SKM-1 treated with dmso at 0.1 percent for 144 hours (cell line): ENCODE measurements around the gene BEST2.
"Not testable (repeated sequence)": the region's sequence is repeated elsewhere in the genome, so short reads cannot be mapped to it uniquely, and the experiment has no call there.

Experiments used
- DNase-seq: peaks from one replicate; lab custom pipeline; 2025; ENCODE audit not compliant: unreplicated experiment; lab: John Stamatoyannopoulos, UW

Gene BEST2

GRCh38 chr19:12751635-12752034, at the start of gene BEST2:
Gene BEST2 (plus strand): TSS chr19:12751791. CDS start chr19:12752593, 802 bp downstream.
- no peak for DNase-seq

- peak; percentile 24 for DNase-seq
Measured at GRCh38 chr19:12703046-12703445, 48.5 kb upstream of the BEST2 start.

GRCh38 chr19:12705169-12705568, 46.4 kb upstream of the BEST2 start:
- DNase-seq: no peak

GRCh38 chr19:12705654-12706331, 45.8 kb upstream of the BEST2 start:
- DNase-seq: no peak

GRCh38 chr19:12706332-12706718, 45.3 kb upstream of the BEST2 start:
- DNase-seq: no peak

GRCh38 chr19:12708641-12709040, 43.0 kb upstream of the BEST2 start:
- no peak for DNase-seq

GRCh38 chr19:12711187-12711586, 40.4 kb upstream of the BEST2 start:
- no peak for DNase-seq

- not testable (repeated sequence) for DNase-seq
Measured at GRCh38 chr19:12712077-12712476, 39.5 kb upstream of the BEST2 start.

GRCh38 chr19:12713304-12713703, 38.3 kb upstream of the BEST2 start:
- DNase-seq: not testable (repeated sequence)

- no peak for DNase-seq
Measured at GRCh38 chr19:12715102-12715501, 36.5 kb upstream of the BEST2 start.

- DNase-seq: no peak
Measured at GRCh38 chr19:12715929-12716328, 35.7 kb upstream of the BEST2 start.

- DNase-seq: no peak
Measured at GRCh38 chr19:12720296-12720695, 31.3 kb upstream of the BEST2 start.

- no peak for DNase-seq
Measured at GRCh38 chr19:12720851-12721655, 30.5 kb upstream of the BEST2 start.

- DNase-seq: no peak
Measured at GRCh38 chr19:12721656-12722565, 29.7 kb upstream of the BEST2 start.

GRCh38 chr19:12722566-12723380, 28.8 kb upstream of the BEST2 start:
- DNase-seq: peak; percentile 97

- no peak for DNase-seq
Measured at GRCh38 chr19:12723381-12723640, 28.3 kb upstream of the BEST2 start.

- peak; percentile 68 for DNase-seq
Measured at GRCh38 chr19:12723641-12724426, 27.8 kb upstream of the BEST2 start, which contains the start of gene TNPO2. Gene TNPO2 (minus strand): TSS chr19:12723932. CDS start chr19:12720977, 2,955 bp downstream.

GRCh38 chr19:12725612-12726011, 26.0 kb upstream of the BEST2 start:
- DNase-seq: not testable (repeated sequence)

GRCh38 chr19:12726988-12727316, 24.6 kb upstream of the BEST2 start:
- DNase-seq: no peak
